ENCODE results near the gene ACHE.

ACHE gene

DNA sequence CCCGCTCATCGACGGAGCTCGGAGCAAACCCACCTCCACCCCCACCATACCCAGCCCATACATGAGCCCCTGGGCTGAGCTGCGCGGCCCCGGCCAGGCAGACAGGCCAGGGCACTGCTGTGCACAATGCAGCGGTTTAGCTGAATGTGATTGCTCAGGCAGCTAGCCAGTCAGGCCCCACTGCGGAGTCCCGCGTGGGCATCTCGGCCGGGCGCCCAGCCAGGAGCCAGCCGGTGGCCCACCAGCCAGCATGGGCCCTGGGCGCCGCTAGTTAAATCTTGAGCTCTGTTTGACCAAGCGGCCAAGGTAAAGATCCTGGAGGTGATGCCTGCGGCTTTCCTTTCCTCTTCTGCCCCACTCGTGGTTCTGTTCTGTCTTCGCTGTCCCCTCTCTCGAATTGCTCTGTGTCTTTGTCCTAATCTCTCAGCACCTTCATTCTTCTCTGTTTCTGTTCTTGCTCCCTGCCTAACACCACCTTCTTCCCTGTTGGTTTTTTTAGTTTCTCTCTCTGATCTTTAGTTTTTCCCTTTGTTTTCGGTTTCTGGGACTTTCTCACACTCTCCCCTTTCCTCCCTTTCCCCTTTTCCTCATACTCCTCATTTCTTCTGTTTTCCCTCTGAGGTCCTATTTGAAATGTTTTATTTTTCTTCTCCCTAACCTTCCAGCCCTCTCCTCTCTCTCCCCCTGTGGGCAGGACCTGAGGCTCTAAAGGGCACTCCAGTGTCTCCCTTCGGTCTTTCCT is 12.7 kb downstream of the ACHE start:
- DNase-seq = no peak
- H4K5ac ChIP-seq (ENCODE audit: low read length) = no peak overlapping the region
- H3K4me3 ChIP-seq (ENCODE audit: low read length) = no peak overlapping the region
- H3K18ac ChIP-seq (ENCODE audit: low read length) = no peak overlapping the region
- peaks cover 18% of the 10 kb centered on the region for H3K79me1 ChIP-seq (ENCODE audit: low read length)
- no peak overlapping the region for H4K8ac ChIP-seq (ENCODE audit: low read depth, low read length)
- no peak overlapping the region for H2BK15ac ChIP-seq (replicated peaks; ENCODE audit: low read depth)
- WGBS (ENCODE audit: extremely low coverage, insufficient coverage, low lambda C conversion rate) = no CpG with 5 or more reads among the region's 24 CpGs
- H3K56ac ChIP-seq (ENCODE audit: low read length) = peak overlapping the region; percentile 42
- H3K27ac ChIP-seq (ENCODE audit: low read depth, low read length) = no peak overlapping the region
- no peak overlapping the region for H3K23ac ChIP-seq (ENCODE audit: low read length)
- H3K4ac ChIP-seq (ENCODE audit: low read depth, low read length) = no peak overlapping the region
- no peak overlapping the region for H2BK5ac ChIP-seq (ENCODE audit: low read length)
- H3K79me2 ChIP-seq (ENCODE audit: control insufficient read depth, insufficient read depth, low read length) = peaks cover 38% of the 10 kb centered on the region
- H3K27me3 ChIP-seq (ENCODE audit: insufficient read depth, low read length, poor library complexity) = no peaks in the 10 kb centered on the region
- H3K9ac ChIP-seq (ENCODE audit: low read length) = no peak overlapping the region
- no peaks in the 10 kb centered on the region for H3K4me1 ChIP-seq (ENCODE audit: control insufficient read depth, low read depth, low read length)
- H2BK120ac ChIP-seq (ENCODE audit: low read depth, low read length) = no peak overlapping the region
- no peak overlapping the region for H3K4me2 ChIP-seq (ENCODE audit: low read length)
- H2AK5ac ChIP-seq (ENCODE audit: low read length) = no peak overlapping the region
- peaks cover 39% of the 10 kb centered on the region for H3K36me3 ChIP-seq (ENCODE audit: control insufficient read depth, insufficient read depth, low read length)

- no peak overlapping the region for H3K4me3 ChIP-seq (ENCODE audit: low read length)
- H3K4me1 ChIP-seq (ENCODE audit: control insufficient read depth, low read depth, low read length) = no peaks in the 10 kb centered on the region
- H3K4ac ChIP-seq (ENCODE audit: low read depth, low read length) = no peak overlapping the region
- no CpG with 5 or more reads among the region's 9 CpGs for WGBS (ENCODE audit: extremely low coverage, insufficient coverage, low lambda C conversion rate)
- no peak overlapping the region for H4K5ac ChIP-seq (ENCODE audit: low read length)
- peaks cover 39% of the 10 kb centered on the region for H3K36me3 ChIP-seq (ENCODE audit: control insufficient read depth, insufficient read depth, low read length)
- H3K79me1 ChIP-seq (ENCODE audit: low read length) = peaks cover 18% of the 10 kb centered on the region
- H3K27ac ChIP-seq (ENCODE audit: low read depth, low read length) = no peak overlapping the region
- H2BK5ac ChIP-seq (ENCODE audit: low read length) = no peak overlapping the region
- H3K23ac ChIP-seq (ENCODE audit: low read length) = no peak overlapping the region
- no peak overlapping the region for H2AK5ac ChIP-seq (ENCODE audit: low read length)
- no peak overlapping the region for H2BK15ac ChIP-seq (replicated peaks; ENCODE audit: low read depth)
- H3K27me3 ChIP-seq (ENCODE audit: insufficient read depth, low read length, poor library complexity) = no peaks in the 10 kb centered on the region
- no peak overlapping the region for H3K9ac ChIP-seq (ENCODE audit: low read length)
- peaks cover 41% of the 10 kb centered on the region for H3K79me2 ChIP-seq (ENCODE audit: control insufficient read depth, insufficient read depth, low read length)
- no peak for DNase-seq
- no peak overlapping the region for H2BK120ac ChIP-seq (ENCODE audit: low read depth, low read length)
- H4K8ac ChIP-seq (ENCODE audit: low read depth, low read length) = no peak overlapping the region
- H3K56ac ChIP-seq (ENCODE audit: low read length) = no peak overlapping the region
- no peak overlapping the region for H3K18ac ChIP-seq (ENCODE audit: low read length)
- no peak overlapping the region for H3K4me2 ChIP-seq (ENCODE audit: low read length)
Observed at GRCh38 chr7:100882201-100882600, 13.5 kb downstream of the ACHE start.

DNA sequence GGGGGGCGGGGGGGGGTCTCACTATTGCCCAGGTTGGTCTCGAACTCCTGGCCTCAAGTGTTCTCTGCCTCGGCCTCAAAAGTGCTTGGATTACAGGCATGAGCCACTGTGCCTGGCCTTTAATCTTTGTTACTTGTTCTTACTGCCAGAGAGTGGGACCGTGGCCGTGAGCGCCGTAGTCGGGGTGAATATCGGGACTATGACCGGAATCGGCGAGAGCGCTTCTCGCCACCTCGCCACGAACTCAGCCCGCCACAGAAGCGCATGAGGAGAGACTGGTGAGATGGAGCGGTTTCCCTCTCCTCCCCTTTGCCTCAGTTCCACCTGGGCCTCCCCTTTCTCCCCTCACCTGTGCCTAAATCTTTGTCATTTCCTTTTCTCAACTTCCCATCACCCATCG is 14.6 kb downstream of the ACHE start:
- Histone ChIP-seq H3K79me1 (ENCODE audit: low read length) (peaks cover 18% of the 10 kb centered on the region), H3K18ac (ENCODE audit: low read length) (no peak overlapping the region), H4K8ac (ENCODE audit: low read depth, low read length) (no peak overlapping the region), H3K79me2 (ENCODE audit: control insufficient read depth, insufficient read depth, low read length) (peaks cover 52% of the 10 kb centered on the region), H3K23ac (ENCODE audit: low read length) (no peak overlapping the region), H3K4me3 (ENCODE audit: low read length) (no peak overlapping the region), H3K27ac (ENCODE audit: low read depth, low read length) (no peak overlapping the region), H4K5ac (ENCODE audit: low read length) (no peak overlapping the region), H3K9ac (ENCODE audit: low read length) (no peak overlapping the region), H3K56ac (ENCODE audit: low read length) (no peak overlapping the region), H2BK120ac (ENCODE audit: low read depth, low read length) (no peak overlapping the region), H3K36me3 (ENCODE audit: control insufficient read depth, insufficient read depth, low read length) (peaks cover 38% of the 10 kb centered on the region), H3K27me3 (ENCODE audit: insufficient read depth, low read length, poor library complexity) (no peaks in the 10 kb centered on the region), H2AK5ac (ENCODE audit: low read length) (no peak overlapping the region), H2BK5ac (ENCODE audit: low read length) (no peak overlapping the region), H3K4ac (ENCODE audit: low read depth, low read length) (no peak overlapping the region), H3K4me2 (ENCODE audit: low read length) (no peak overlapping the region), H3K4me1 (ENCODE audit: control insufficient read depth, low read depth, low read length) (peaks cover 4% of the 10 kb centered on the region), H2BK15ac (replicated peaks; ENCODE audit: low read depth) (no peak overlapping the region)
- DNase-seq = no peak
- WGBS (ENCODE audit: extremely low coverage, insufficient coverage, low lambda C conversion rate) = no CpG with 5 or more reads among the region's 20 CpGs

GRCh38 chr7:100880645-100881044 is 15.0 kb downstream of the ACHE start:
- H3K79me2 ChIP-seq (ENCODE audit: control insufficient read depth, insufficient read depth, low read length) = peaks cover 57% of the 10 kb centered on the region
- H3K27me3 ChIP-seq (ENCODE audit: insufficient read depth, low read length, poor library complexity) = no peaks in the 10 kb centered on the region
- no peak overlapping the region for H2BK120ac ChIP-seq (ENCODE audit: low read depth, low read length)
- peaks cover 4% of the 10 kb centered on the region for H3K4me1 ChIP-seq (ENCODE audit: control insufficient read depth, low read depth, low read length)
- H2BK5ac ChIP-seq (ENCODE audit: low read length) = no peak overlapping the region
- H3K4me3 ChIP-seq (ENCODE audit: low read length) = no peak overlapping the region
- H3K27ac ChIP-seq (ENCODE audit: low read depth, low read length) = no peak overlapping the region
- H4K5ac ChIP-seq (ENCODE audit: low read length) = no peak overlapping the region
- no peak overlapping the region for H3K18ac ChIP-seq (ENCODE audit: low read length)
- no peak overlapping the region for H3K4me2 ChIP-seq (ENCODE audit: low read length)
- peaks cover 35% of the 10 kb centered on the region for H3K36me3 ChIP-seq (ENCODE audit: control insufficient read depth, insufficient read depth, low read length)
- H2AK5ac ChIP-seq (ENCODE audit: low read length) = no peak overlapping the region
- DNase-seq = no peak
- no peak overlapping the region for H3K56ac ChIP-seq (ENCODE audit: low read length)
- H3K4ac ChIP-seq (ENCODE audit: low read depth, low read length) = no peak overlapping the region
- WGBS (ENCODE audit: extremely low coverage, insufficient coverage, low lambda C conversion rate) = no CpG with 5 or more reads among the region's 7 CpGs
- no peak overlapping the region for H3K9ac ChIP-seq (ENCODE audit: low read length)
- peaks cover 18% of the 10 kb centered on the region for H3K79me1 ChIP-seq (ENCODE audit: low read length)
- H3K23ac ChIP-seq (ENCODE audit: low read length) = no peak overlapping the region
- H4K8ac ChIP-seq (ENCODE audit: low read depth, low read length) = no peak overlapping the region
- H2BK15ac ChIP-seq (replicated peaks; ENCODE audit: low read depth) = no peak overlapping the region

GRCh38 chr7:100879685-100880261 is 15.9 kb downstream of the ACHE start:
- WGBS (ENCODE audit: extremely low coverage, insufficient coverage, low lambda C conversion rate) = no CpG with 5 or more reads among the region's 11 CpGs

More at GRCh38 chr7:100879685-100880261, 15.9 kb downstream of the ACHE start:
- Histone ChIP-seq H4K5ac (ENCODE audit: low read length) (no peak overlapping the region), H3K27me3 (ENCODE audit: insufficient read depth, low read length, poor library complexity) (no peaks in the 10 kb centered on the region), H2BK5ac (ENCODE audit: low read length) (no peak overlapping the region), H2BK15ac (replicated peaks; ENCODE audit: low read depth) (no peak overlapping the region), H3K56ac (ENCODE audit: low read length) (no peak overlapping the region), H3K4me1 (ENCODE audit: control insufficient read depth, low read depth, low read length) (peaks cover 4% of the 10 kb centered on the region), H3K4me2 (ENCODE audit: low read length) (no peak overlapping the region), H3K18ac (ENCODE audit: low read length) (no peak overlapping the region), H3K4ac (ENCODE audit: low read depth, low read length) (no peak overlapping the region), H2AK5ac (ENCODE audit: low read length) (no peak overlapping the region), H3K79me1 (ENCODE audit: low read length) (peaks cover 17% of the 10 kb centered on the region), H3K36me3 (ENCODE audit: control insufficient read depth, insufficient read depth, low read length) (peaks cover 27% of the 10 kb centered on the region), H3K79me2 (ENCODE audit: control insufficient read depth, insufficient read depth, low read length) (peaks cover 62% of the 10 kb centered on the region), H3K9ac (ENCODE audit: low read length) (no peak overlapping the region), H4K8ac (ENCODE audit: low read depth, low read length) (no peak overlapping the region), H3K23ac (ENCODE audit: low read length) (no peak overlapping the region), H3K27ac (ENCODE audit: low read depth, low read length) (no peak overlapping the region), H2BK120ac (ENCODE audit: low read depth, low read length) (no peak overlapping the region), H3K4me3 (ENCODE audit: low read length) (no peak overlapping the region)
- DNase-seq = no peak

Measured in mesendoderm (in vitro differentiated cells).